Fibroblast of lung (primary cell): ENCODE measurements around the gene DOLPP1. TPM values are rescaled to one million over a fixed set of nuclear protein-coding genes. Genes with fewer than 3 reads are reported as not detected.

ENCODE experiments used
- DNase-seq, 2 donors: peaks; one replicate each; pipeline versions ENCODE4 v3.0.0 to v3.0.0-alpha.2; 2010; ENCODE audit warnings: low read depth in 2 of 2
- H2AFZ ChIP-seq: 2 replicates; pipeline ENCODE4 v1.5.1; 2012; ENCODE audit warnings: low read length, control low read depth, inconsistent platforms
- H3K27ac ChIP-seq: 2 replicates; pipeline ENCODE4 v1.5.1; 2011; ENCODE audit warnings: low read length, control low read depth; ENCODE audit not compliant: insufficient read depth
- H3K27me3 ChIP-seq: 2 replicates; pipeline ENCODE4 v1.5.1; 2011; ENCODE audit warnings: mild to moderate bottlenecking, low read length; ENCODE audit not compliant: control insufficient read depth, insufficient read depth
- H3K36me3 ChIP-seq: 2 replicates; pipeline ENCODE4 v1.5.1; 2011; ENCODE audit warnings: low read length; ENCODE audit not compliant: control insufficient read depth, insufficient read depth
- H3K4me1 ChIP-seq: 2 replicates; pipeline ENCODE4 v1.5.1; 2011; ENCODE audit warnings: low read length; ENCODE audit not compliant: control insufficient read depth, insufficient read depth; ENCODE audit errors: extremely low read depth
- H3K4me2 ChIP-seq: 2 replicates; pipeline ENCODE4 v1.5.1; 2011; ENCODE audit warnings: low read length, control low read depth; ENCODE audit not compliant: insufficient read depth; ENCODE audit errors: extremely low read depth
- H3K4me3 ChIP-seq, 4 experiments: fragments of 200-600 bp in 1 of 4; sonication (generic) in 1 of 4; replicated peaks in 1 of 4; 2 replicates each; pipeline ENCODE4 v1.5.1; 2011 to 2016; ENCODE audit warnings: low read length in 4 of 4, low read depth in 3 of 4, mild to moderate bottlenecking in 3 of 4, control low read depth in 2 of 4, inconsistent platforms in 1 of 4, mixed read lengths in 1 of 4; ENCODE audit not compliant: insufficient read depth in 1 of 4; ENCODE audit errors: control extremely low read depth in 1 of 4
- H3K79me2 ChIP-seq: 2 replicates; pipeline ENCODE4 v1.5.1; 2012; ENCODE audit warnings: mild to moderate bottlenecking, low read length, inconsistent platforms; ENCODE audit not compliant: control insufficient read depth, insufficient read depth
- H3K9ac ChIP-seq: 2 replicates; pipeline ENCODE4 v1.5.1; 2011; ENCODE audit warnings: mild to moderate bottlenecking, low read length, control low read depth; ENCODE audit not compliant: insufficient read depth
- H3K9me3 ChIP-seq: 2 replicates; pipeline ENCODE4 v1.5.1; 2012; ENCODE audit warnings: low read depth, low read length; ENCODE audit not compliant: control insufficient read depth, insufficient read depth
- H4K20me1 ChIP-seq: 2 replicates; pipeline ENCODE4 v1.5.1; 2011; ENCODE audit warnings: low read length; ENCODE audit not compliant: control insufficient read depth, insufficient read depth; ENCODE audit errors: extremely low read depth
- EZH2 ChIP-seq: IDR thresholded peaks from 2 replicates; pipeline ENCODE4 v1.5.1; 2012; ENCODE audit warnings: low read length, control low read depth, mild to moderate bottlenecking; ENCODE audit errors: missing control alignments
- polyA plus RNA-seq, 2 donors: library from polyadenylated mRNA; depleted of rRNA in 1 of 2; stranded (reverse) in 1 of 2; unstranded in 1 of 2; fragments of >200 nt; gene quantifications; 2 replicates each; pipeline ENCODE4 v1.2.1, GENCODE V29; 2011 to 2012; ENCODE audit warnings: missing spikeins in 1 of 2
- total RNA-seq: library from RNA; depleted of rRNA; stranded (reverse); fragments of >200 nt; gene quantifications from 2 replicates; pipeline ENCODE4 v1.2.1, GENCODE V29; 2014
- TF ChIP-seq, protein P1 (sequence below), 2 donors: IDR thresholded peaks in 1 of 2; conservative IDR thresholded peaks in 1 of 2; 1 replicate in 1 of 2; 2 replicates in 1 of 2; pipeline ENCODE4 v1.5.1; 2011 to 2012; ENCODE audit warnings: low read length in 2 of 2, control low read depth in 1 of 2, inconsistent platforms in 1 of 2, low read depth in 1 of 2, mild to moderate bottlenecking in 1 of 2

DOLPP1 gene
- total and polyA plus RNA-seq, 2 donors (not counting 1 experiment from before 2014, with no cell fraction given): 7.4 to 9.7 TPM

DNA sequence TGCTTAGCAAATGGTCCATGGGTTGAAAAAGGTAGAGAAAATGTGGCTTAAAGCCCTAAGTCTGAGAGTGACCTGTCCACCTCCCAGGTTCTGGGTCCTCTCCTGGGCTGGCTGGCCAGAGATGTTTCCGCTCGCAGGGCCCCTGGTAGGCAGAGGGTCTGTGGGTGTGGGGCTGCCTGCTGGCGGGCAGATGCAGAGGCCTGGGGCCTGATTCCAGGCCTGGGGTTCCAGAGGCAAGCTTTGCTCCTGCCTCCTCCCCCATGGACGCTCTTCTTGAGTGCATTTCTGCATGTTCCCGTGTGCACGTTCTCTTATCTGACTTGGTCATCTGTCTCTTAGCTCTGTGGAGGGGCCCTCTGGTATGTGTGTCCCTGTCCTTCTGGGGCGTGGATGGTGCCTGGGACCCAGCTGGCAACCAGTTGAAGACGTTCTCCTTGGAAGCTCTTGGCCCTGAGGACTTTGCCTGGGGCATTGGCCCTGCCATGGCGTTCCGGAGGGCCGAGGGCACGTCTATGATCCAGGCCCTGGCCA is 40.7 kb upstream of the DOLPP1 start:
- no peak overlapping the region for H3K9ac ChIP-seq
- no peak overlapping the region for H3K4me2 ChIP-seq
- no peaks in the 10 kb centered on the region for H3K9me3 ChIP-seq
- peaks cover 8% of the 10 kb centered on the region for H3K36me3 ChIP-seq
- DNase-seq: no peak
- H3K4me1 ChIP-seq: peaks cover 9% of the 10 kb centered on the region
- TF ChIP-seq, protein P1, sequence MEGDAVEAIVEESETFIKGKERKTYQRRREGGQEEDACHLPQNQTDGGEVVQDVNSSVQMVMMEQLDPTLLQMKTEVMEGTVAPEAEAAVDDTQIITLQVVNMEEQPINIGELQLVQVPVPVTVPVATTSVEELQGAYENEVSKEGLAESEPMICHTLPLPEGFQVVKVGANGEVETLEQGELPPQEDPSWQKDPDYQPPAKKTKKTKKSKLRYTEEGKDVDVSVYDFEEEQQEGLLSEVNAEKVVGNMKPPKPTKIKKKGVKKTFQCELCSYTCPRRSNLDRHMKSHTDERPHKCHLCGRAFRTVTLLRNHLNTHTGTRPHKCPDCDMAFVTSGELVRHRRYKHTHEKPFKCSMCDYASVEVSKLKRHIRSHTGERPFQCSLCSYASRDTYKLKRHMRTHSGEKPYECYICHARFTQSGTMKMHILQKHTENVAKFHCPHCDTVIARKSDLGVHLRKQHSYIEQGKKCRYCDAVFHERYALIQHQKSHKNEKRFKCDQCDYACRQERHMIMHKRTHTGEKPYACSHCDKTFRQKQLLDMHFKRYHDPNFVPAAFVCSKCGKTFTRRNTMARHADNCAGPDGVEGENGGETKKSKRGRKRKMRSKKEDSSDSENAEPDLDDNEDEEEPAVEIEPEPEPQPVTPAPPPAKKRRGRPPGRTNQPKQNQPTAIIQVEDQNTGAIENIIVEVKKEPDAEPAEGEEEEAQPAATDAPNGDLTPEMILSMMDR (conservative IDR thresholded peaks at IDR 0.05 in 1 of 2, IDR thresholded peaks at IDR 0.05 in 1 of 2; ENCODE audit: low read depth in 1 of 2, low read length in 2 of 2): no peak
- TF ChIP-seq EZH2: no peak
- no peaks in the 10 kb centered on the region for H4K20me1 ChIP-seq
- no peaks in the 10 kb centered on the region for H3K27me3 ChIP-seq
- H2AFZ ChIP-seq: no peak overlapping the region
- peaks cover 13% of the 10 kb centered on the region for H3K79me2 ChIP-seq
- no peak overlapping the region for H3K4me3 ChIP-seq
- H3K27ac ChIP-seq: no peak overlapping the region

DNA sequence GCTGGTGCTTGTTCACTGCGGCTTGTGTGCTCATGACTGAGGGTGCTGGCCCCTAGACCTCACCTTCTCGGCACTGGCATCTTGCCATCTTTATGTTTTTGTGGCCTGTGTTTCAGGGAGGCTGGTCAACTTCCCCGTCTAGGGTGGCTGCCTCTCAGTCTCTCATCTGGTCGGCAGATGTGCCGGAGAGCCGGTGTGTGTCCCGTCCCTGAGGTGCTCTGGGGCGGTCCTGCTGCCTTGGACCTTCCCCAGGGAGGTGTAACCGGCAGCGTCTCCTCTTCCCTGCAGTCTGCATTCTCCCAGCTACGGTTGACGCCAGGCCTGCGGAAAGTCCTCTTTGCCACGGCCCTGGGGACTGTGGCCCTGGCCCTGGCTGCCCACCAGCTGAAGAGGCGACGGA is 38.9 kb upstream of the DOLPP1 start:
- Histone ChIP-seq H3K27ac (no peak overlapping the region), H3K79me2 (peaks cover 12% of the 10 kb centered on the region), H3K27me3 (no peaks in the 10 kb centered on the region), H4K20me1 (no peaks in the 10 kb centered on the region), H3K4me3 (no peak overlapping the region), H3K9me3 (no peaks in the 10 kb centered on the region), H3K9ac (no peak overlapping the region), H3K4me2 (no peak overlapping the region), H2AFZ (no peak overlapping the region), H3K4me1 (peaks cover 9% of the 10 kb centered on the region), H3K36me3 (peaks cover 8% of the 10 kb centered on the region)
- TF ChIP-seq, protein P1 (conservative IDR thresholded peaks at IDR 0.05 in 1 of 2, IDR thresholded peaks at IDR 0.05 in 1 of 2; ENCODE audit: low read depth in 1 of 2, low read length in 2 of 2): no peak
- no peak for TF ChIP-seq EZH2
- no peak for DNase-seq

DNA sequence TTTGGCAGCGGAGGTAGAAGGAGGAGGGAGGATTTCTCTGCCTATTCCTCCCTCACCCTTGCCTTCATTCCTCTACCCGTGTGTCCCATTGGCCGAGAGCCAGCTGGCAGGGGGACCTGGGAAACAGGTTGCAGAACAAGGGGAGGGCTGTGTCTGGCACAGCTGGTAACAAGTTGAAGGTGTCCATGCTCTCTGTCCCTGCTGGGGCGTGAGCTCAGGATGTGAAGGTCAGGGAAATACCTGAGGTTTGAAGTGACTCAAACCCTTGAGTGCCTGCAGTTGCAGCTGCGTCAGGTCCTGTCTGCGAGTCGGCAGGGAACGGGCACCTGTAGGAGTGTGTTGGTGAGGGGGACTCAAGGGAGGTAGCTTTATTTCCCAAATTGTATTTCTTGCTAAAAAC is 28.3 kb upstream of the DOLPP1 start:
- Histone ChIP-seq H3K27me3 (no peaks in the 10 kb centered on the region), H4K20me1 (no peaks in the 10 kb centered on the region), H3K9ac (no peak overlapping the region), H3K9me3 (no peaks in the 10 kb centered on the region), H3K36me3 (peaks cover 7% of the 10 kb centered on the region), H3K79me2 (no peaks in the 10 kb centered on the region), H3K4me1 (no peaks in the 10 kb centered on the region), H3K4me2 (no peak overlapping the region), H2AFZ (no peak overlapping the region), H3K27ac (no peak overlapping the region), H3K4me3 (no peak overlapping the region)
- TF ChIP-seq EZH2: no peak
- TF ChIP-seq, protein P1 (conservative IDR thresholded peaks at IDR 0.05 in 1 of 2, IDR thresholded peaks at IDR 0.05 in 1 of 2; ENCODE audit: low read depth in 1 of 2, low read length in 2 of 2): no peak
- no peak for DNase-seq
